ENCODE measurements around the gene CALB2.

DNA sequence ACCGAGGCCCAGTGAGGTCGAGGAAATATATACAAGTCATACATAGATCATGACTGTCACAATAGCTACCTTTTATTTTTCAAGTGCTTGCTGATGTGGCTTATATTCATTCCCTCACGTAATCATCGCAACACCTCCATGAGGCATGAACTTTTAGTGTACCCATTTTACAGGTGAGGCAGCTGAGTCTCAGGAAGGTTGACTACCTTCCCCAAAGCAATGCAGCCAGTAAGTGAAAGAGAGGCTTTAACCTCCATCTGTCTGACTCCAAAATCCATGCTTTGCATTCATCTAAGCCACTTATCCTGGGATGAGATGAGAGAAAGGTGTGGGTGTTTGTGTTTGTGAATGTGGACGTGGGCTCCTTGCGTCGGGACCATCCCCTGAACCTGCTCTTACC lies 30.8 kb downstream of the CALB2 start:
- no peak for TF ChIP-seq POLR2A (IDR thresholded peaks at IDR 0.05; ENCODE audit: control extremely low read depth in 1 of 2, low read depth in 2 of 2, low read length in 2 of 2)
- TF ChIP-seq, protein P1, sequence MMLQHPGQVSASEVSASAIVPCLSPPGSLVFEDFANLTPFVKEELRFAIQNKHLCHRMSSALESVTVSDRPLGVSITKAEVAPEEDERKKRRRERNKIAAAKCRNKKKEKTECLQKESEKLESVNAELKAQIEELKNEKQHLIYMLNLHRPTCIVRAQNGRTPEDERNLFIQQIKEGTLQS (IDR thresholded peaks at IDR 0.05; ENCODE audit: insufficient read depth, low read depth, low read length), result no peak
- no peak for TF ChIP-seq SIN3A (conservative IDR thresholded peaks at IDR 0.05 in 1 of 2, IDR thresholded peaks at IDR 0.05 in 1 of 2; ENCODE audit: low read depth in 1 of 2, low read length in 2 of 2)
- no peak for TF ChIP-seq EZH2 (IDR thresholded peaks at IDR 0.05; ENCODE audit: low read depth, low read length, severe bottlenecking)

Data from H1 (cell line).